Measurements from ENCODE around the gene PYCR2. TPM values are rescaled to one million over a fixed set of nuclear protein-coding genes. Genes with fewer than 3 reads are reported as not detected.

PYCR2 gene
- polyA plus RNA-seq, 3 donors, result 21.4 to 72.5 (median 26.6) TPM

DNA sequence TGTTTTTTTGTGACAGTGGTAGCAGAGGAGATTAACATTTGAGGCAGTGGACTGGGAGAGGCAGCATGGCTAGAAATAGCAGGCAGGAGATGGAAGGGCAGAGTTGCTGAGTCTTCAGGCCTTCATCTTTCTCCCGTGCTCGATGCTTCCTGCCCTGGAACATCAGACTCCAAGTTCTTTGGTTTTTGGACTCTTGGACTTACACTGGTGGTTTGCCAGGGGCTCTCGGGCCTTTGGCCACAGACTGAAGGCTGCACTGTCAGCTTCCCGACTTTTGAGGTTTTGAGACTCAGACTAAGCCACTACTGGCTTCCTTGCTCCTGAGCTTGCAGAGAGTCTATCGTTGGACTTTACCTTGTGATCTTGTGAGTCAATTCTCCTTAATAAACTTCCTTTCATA, 41.2 kb upstream of the PYCR2 start:
- Histone ChIP-seq H3K9me3 (replicated peaks in 1 of 2; ENCODE audit: control insufficient read depth in 1 of 2, insufficient read depth in 1 of 2, low read length in 2 of 2) (no peaks in the 10 kb centered on the region), H3K4me3 (replicated peaks in 1 of 3; ENCODE audit: low read depth in 2 of 3, low read length in 3 of 3) (no peak overlapping the region), H3K4me2 (replicated peaks; ENCODE audit: extremely low read depth, low read length, poor library complexity, severe bottlenecking) (no peak overlapping the region), H3K79me2 (ENCODE audit: insufficient read depth, low read length) (no peaks in the 10 kb centered on the region), H3K9ac (ENCODE audit: insufficient read depth, low read length, poor library complexity, severe bottlenecking) (no peak overlapping the region), H3K36me3 (replicated peaks in 1 of 2; ENCODE audit: control insufficient read depth in 1 of 2, insufficient read depth in 2 of 2, low read length in 2 of 2) (no peaks in the 10 kb centered on the region), H3K27ac (ENCODE audit: low read depth in 1 of 2, low read length in 2 of 2) (no peak overlapping the region), H3K27me3 (ENCODE audit: control insufficient read depth in 2 of 2, insufficient read depth in 2 of 2, low read length in 2 of 2) (no peaks in the 10 kb centered on the region), H2AFZ (ENCODE audit: insufficient read depth, low read depth, low read length, poor library complexity, severe bottlenecking) (no peak overlapping the region), H4K20me1 (ENCODE audit: insufficient read depth, low read length) (no peaks in the 10 kb centered on the region), H3K4me1 (ENCODE audit: control insufficient read depth in 1 of 2, insufficient read depth in 2 of 2, low read length in 2 of 2) (peaks cover 2 to 4% of the 10 kb centered on the region in 2 donors)
- H3K4me3 Mint-ChIP-seq, result no peak overlapping the region
- intact Hi-C loops (cut with micrococcal nuclease), result no loop called here
- H3K27me3 Mint-ChIP-seq (ENCODE audit: low read depth in 3 of 3), result peaks cover 0 to 4% (median 2%) of the 10 kb centered on the region in 3 donors
- no peak for DNase-seq
- TF ChIP-seq, protein P1, sequence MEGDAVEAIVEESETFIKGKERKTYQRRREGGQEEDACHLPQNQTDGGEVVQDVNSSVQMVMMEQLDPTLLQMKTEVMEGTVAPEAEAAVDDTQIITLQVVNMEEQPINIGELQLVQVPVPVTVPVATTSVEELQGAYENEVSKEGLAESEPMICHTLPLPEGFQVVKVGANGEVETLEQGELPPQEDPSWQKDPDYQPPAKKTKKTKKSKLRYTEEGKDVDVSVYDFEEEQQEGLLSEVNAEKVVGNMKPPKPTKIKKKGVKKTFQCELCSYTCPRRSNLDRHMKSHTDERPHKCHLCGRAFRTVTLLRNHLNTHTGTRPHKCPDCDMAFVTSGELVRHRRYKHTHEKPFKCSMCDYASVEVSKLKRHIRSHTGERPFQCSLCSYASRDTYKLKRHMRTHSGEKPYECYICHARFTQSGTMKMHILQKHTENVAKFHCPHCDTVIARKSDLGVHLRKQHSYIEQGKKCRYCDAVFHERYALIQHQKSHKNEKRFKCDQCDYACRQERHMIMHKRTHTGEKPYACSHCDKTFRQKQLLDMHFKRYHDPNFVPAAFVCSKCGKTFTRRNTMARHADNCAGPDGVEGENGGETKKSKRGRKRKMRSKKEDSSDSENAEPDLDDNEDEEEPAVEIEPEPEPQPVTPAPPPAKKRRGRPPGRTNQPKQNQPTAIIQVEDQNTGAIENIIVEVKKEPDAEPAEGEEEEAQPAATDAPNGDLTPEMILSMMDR (IDR thresholded peaks at IDR 0.05), result no peak
- peak overlapping the region in 1 of 7 donors; percentile 30 for H3K27ac Mint-ChIP-seq
- 85% methylated on average over 5 of the region's 5 CpGs for WGBS (ENCODE audit: insufficient coverage)
- H3K4me1 Mint-ChIP-seq, result peaks cover 3% of the 10 kb centered on the region
- H3K36me3 Mint-ChIP-seq, result no peaks in the 10 kb centered on the region
- H3K9me3 Mint-ChIP-seq, result peaks cover 0 to 2% (median 0%) of the 10 kb centered on the region in 7 donors

DNA sequence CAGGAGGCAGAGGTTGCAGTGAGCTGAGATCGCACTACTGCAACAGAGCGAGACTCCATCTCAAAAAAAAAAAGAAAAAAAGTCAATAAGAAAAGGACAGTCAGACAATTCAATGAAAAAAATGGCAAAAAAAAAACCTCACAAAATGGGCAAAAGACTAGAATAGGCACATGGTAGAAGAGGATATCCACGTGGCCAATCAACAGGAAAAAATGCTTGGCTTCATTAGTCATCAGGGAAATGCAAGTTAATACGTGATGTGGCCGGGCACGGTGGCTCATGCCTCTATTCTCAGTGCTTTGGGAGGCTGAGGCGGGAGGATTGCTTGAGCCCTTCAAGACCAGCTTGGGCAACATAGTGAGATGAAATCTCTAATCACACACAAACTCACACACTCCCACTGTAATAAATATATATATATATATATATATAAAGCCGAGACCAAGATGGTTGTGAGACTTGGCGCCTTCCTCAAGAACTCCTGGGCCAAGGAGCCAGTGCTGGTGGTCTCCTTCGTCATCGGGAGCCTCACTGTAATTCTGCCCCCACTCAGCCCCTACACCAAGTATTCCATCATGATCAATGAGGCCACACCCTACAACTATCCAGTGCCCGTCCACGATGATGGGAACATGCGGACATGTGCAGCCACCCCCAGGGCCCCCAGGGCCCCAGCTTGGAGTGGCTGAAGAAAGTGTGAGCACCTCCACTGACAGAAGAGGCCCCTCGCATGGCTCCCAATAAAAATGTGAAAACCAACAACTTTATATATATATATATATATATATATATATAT, 39.9 kb upstream of the PYCR2 start:
- Histone ChIP-seq H3K27me3 (ENCODE audit: control insufficient read depth in 2 of 2, insufficient read depth in 2 of 2, low read length in 2 of 2) (no peaks in the 10 kb centered on the region), H3K4me3 (replicated peaks in 1 of 3; ENCODE audit: low read depth in 2 of 3, low read length in 3 of 3) (no peak overlapping the region), H2AFZ (ENCODE audit: insufficient read depth, low read depth, low read length, poor library complexity, severe bottlenecking) (no peak overlapping the region), H4K20me1 (ENCODE audit: insufficient read depth, low read length) (no peaks in the 10 kb centered on the region), H3K4me1 (ENCODE audit: control insufficient read depth in 1 of 2, insufficient read depth in 2 of 2, low read length in 2 of 2) (peaks cover 2 to 4% of the 10 kb centered on the region in 2 donors), H3K27ac (ENCODE audit: low read depth in 1 of 2, low read length in 2 of 2) (no peak overlapping the region), H3K79me2 (ENCODE audit: insufficient read depth, low read length) (no peaks in the 10 kb centered on the region), H3K9me3 (replicated peaks in 1 of 2; ENCODE audit: control insufficient read depth in 1 of 2, insufficient read depth in 1 of 2, low read length in 2 of 2) (no peaks in the 10 kb centered on the region), H3K4me2 (replicated peaks; ENCODE audit: extremely low read depth, low read length, poor library complexity, severe bottlenecking) (no peak overlapping the region), H3K36me3 (replicated peaks in 1 of 2; ENCODE audit: control insufficient read depth in 1 of 2, insufficient read depth in 2 of 2, low read length in 2 of 2) (no peaks in the 10 kb centered on the region), H3K9ac (ENCODE audit: insufficient read depth, low read length, poor library complexity, severe bottlenecking) (no peak overlapping the region)
- peaks cover 0 to 2% (median 0%) of the 10 kb centered on the region in 7 donors for H3K9me3 Mint-ChIP-seq
- TF ChIP-seq, protein P1 (IDR thresholded peaks at IDR 0.05), result no peak
- peaks cover 3% of the 10 kb centered on the region for H3K4me1 Mint-ChIP-seq
- WGBS (ENCODE audit: insufficient coverage), result 80% methylated on average over 7 of the region's 15 CpGs
- H3K27me3 Mint-ChIP-seq (ENCODE audit: low read depth in 3 of 3), result peaks cover 0 to 4% (median 2%) of the 10 kb centered on the region in 3 donors
- H3K27ac Mint-ChIP-seq, result no peak overlapping the region
- no peak for DNase-seq
- H3K4me3 Mint-ChIP-seq, result no peak overlapping the region
- H3K36me3 Mint-ChIP-seq, result no peaks in the 10 kb centered on the region
- intact Hi-C loops (cut with micrococcal nuclease), result no loop called here
